ENCODE results near the gene NFIB.

The NFIB gene

DNA sequence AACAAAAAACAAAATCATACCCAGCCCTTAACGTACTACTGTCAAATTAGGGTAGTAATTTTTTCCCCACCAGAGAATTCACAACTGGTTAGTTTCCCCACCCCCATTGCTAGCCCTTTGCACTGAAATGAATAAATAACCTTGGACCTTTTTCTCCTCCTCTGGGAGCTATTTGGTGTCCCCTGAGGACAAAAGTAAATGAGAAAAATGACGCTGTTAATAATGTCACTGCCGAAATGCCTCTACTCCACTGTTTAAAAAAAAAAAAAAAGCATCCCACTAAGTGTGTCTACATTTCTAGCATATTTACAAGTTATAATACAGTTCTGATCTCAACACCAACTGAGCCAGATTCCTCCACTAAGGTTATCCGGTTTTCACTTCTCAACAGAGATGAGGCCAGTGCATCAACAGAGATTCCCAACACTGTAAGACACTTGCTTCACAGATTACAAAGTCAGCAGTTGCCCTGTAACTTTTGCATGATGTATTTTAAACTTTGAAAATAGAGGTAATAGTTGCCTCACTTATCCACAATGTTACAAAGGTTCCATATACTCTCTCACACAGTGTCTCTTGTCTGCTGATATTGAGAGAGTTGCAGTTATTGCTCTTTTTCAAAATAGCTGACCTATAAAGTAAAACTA, 5.1 kb upstream of the NFIB start:
- WGBS, 2 experiments (ENCODE audit: insufficient coverage in 2 of 2): 49 to 52% methylated on average over 2 of the region's 4 CpGs
- H3K27ac ChIP-seq (ENCODE audit: low read depth, low read length, severe bottlenecking): no peak overlapping the region
- no peaks in the 10 kb centered on the region for H3K9me3 ChIP-seq (ENCODE audit: control insufficient read depth, low read length)
- peaks cover 6% of the 10 kb centered on the region for H3K4me1 ChIP-seq (ENCODE audit: control insufficient read depth, insufficient read depth, low read length, poor library complexity, severe bottlenecking)
- H3K36me3 ChIP-seq (ENCODE audit: control insufficient read depth, insufficient read depth, low read length): no peaks in the 10 kb centered on the region
- H3K4me3 ChIP-seq (ENCODE audit: extremely low read depth, insufficient read depth, low read length, poor library complexity, severe bottlenecking): no peak overlapping the region

DNA sequence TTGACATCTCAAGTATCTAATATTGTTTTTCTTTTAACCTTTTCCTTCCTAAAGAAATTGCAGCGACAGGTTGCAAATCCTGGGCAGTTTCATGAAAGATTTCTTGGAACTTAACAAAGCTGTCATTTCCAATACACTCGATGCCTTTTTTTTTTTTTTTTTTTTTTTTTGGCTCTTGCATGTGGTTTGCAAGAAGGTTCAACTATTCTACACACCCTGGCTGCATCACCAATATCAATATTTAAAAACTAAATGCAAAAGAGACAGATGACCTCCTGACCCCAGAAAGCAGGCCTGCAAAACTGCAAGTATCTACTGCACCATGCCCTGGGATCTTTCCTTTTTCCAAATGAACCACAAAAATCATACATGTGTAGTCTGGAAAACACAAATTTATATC, 4.4 kb upstream of the NFIB start:
- Histone ChIP-seq H3K4me1 (ENCODE audit: control insufficient read depth, insufficient read depth, low read length, poor library complexity, severe bottlenecking) (peaks cover 6% of the 10 kb centered on the region), H3K36me3 (ENCODE audit: control insufficient read depth, insufficient read depth, low read length) (no peaks in the 10 kb centered on the region), H3K27ac (ENCODE audit: low read depth, low read length, severe bottlenecking) (no peak overlapping the region), H3K9me3 (ENCODE audit: control insufficient read depth, low read length) (no peaks in the 10 kb centered on the region), H3K4me3 (ENCODE audit: extremely low read depth, insufficient read depth, low read length, poor library complexity, severe bottlenecking) (no peak overlapping the region)
- WGBS, 2 experiments (ENCODE audit: insufficient coverage in 2 of 2): no CpG with 5 or more reads among the region's 2 CpGs

- Histone ChIP-seq H3K4me1 (ENCODE audit: control insufficient read depth, insufficient read depth, low read length, poor library complexity, severe bottlenecking) (peaks cover 6% of the 10 kb centered on the region), H3K27ac (ENCODE audit: low read depth, low read length, severe bottlenecking) (no peak overlapping the region), H3K36me3 (ENCODE audit: control insufficient read depth, insufficient read depth, low read length) (no peaks in the 10 kb centered on the region), H3K4me3 (ENCODE audit: extremely low read depth, insufficient read depth, low read length, poor library complexity, severe bottlenecking) (no peak overlapping the region), H3K9me3 (ENCODE audit: control insufficient read depth, low read length) (no peaks in the 10 kb centered on the region)
- 67 to 86% methylated on average over 1 to 2 of the region's 4 CpGs for WGBS, 2 experiments (ENCODE audit: insufficient coverage in 2 of 2)
Observed at GRCh38 chr9:14317667-14318320, 3.9 kb upstream of the NFIB start.

GRCh38 chr9:14316602-14317300, 2.8 kb upstream of the NFIB start:
- H3K4me1 ChIP-seq (ENCODE audit: control insufficient read depth, insufficient read depth, low read length, poor library complexity, severe bottlenecking): peaks cover 6% of the 10 kb centered on the region
- no peaks in the 10 kb centered on the region for H3K36me3 ChIP-seq (ENCODE audit: control insufficient read depth, insufficient read depth, low read length)
- WGBS, 2 experiments (ENCODE audit: insufficient coverage in 2 of 2): 15 to 16% methylated on average over 7 of the region's 8 CpGs
- no peak overlapping the region for H3K27ac ChIP-seq (ENCODE audit: low read depth, low read length, severe bottlenecking)
- no peak overlapping the region for H3K4me3 ChIP-seq (ENCODE audit: extremely low read depth, insufficient read depth, low read length, poor library complexity, severe bottlenecking)
- no peaks in the 10 kb centered on the region for H3K9me3 ChIP-seq (ENCODE audit: control insufficient read depth, low read length)

DNA sequence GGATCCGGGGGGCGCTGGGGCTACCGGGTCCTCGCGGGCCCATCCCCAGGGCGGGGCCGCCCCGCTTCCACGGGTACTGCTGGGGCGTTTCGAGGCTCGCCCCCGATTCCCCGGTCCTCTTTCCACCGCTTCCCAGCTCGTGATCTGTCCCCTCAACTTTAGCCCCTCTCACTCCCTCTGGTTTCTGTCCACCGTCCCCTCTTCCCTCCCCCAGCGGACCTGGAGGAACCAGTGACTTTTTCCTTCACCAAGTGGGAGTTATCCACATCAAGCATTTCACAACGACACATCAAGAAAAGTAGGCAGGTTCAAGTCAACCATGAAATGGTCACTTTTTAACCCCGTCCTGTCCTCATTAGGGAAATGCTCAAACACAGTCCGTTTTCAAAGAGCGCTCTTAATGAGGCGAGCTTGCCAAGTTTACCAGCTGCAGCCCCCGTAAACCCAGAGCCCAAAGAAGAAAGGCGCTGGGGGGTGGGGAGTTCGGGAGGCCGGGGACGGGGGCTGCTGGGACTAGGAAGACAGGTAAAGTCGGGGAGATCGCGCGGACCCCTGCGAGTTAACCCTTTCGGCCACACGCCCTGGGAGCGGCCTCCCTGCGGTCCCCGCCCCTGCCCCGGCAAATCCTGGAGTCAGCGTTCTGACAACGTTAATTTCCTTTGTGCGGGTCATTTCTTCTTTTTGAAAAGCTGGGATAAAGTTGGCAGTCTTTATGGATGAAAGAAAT, 2.1 kb upstream of the NFIB start:
- Histone ChIP-seq H3K4me3 (ENCODE audit: extremely low read depth, insufficient read depth, low read length, poor library complexity, severe bottlenecking) (peak overlapping the region; percentile 53), H3K4me1 (ENCODE audit: control insufficient read depth, insufficient read depth, low read length, poor library complexity, severe bottlenecking) (peaks cover 4% of the 10 kb centered on the region), H3K27ac (ENCODE audit: low read depth, low read length, severe bottlenecking) (no peak overlapping the region), H3K36me3 (ENCODE audit: control insufficient read depth, insufficient read depth, low read length) (no peaks in the 10 kb centered on the region), H3K9me3 (ENCODE audit: control insufficient read depth, low read length) (no peaks in the 10 kb centered on the region)
- WGBS, 2 experiments (ENCODE audit: insufficient coverage in 2 of 2): 1 to 2% methylated on average over 36 to 39 of the region's 42 CpGs

DNA sequence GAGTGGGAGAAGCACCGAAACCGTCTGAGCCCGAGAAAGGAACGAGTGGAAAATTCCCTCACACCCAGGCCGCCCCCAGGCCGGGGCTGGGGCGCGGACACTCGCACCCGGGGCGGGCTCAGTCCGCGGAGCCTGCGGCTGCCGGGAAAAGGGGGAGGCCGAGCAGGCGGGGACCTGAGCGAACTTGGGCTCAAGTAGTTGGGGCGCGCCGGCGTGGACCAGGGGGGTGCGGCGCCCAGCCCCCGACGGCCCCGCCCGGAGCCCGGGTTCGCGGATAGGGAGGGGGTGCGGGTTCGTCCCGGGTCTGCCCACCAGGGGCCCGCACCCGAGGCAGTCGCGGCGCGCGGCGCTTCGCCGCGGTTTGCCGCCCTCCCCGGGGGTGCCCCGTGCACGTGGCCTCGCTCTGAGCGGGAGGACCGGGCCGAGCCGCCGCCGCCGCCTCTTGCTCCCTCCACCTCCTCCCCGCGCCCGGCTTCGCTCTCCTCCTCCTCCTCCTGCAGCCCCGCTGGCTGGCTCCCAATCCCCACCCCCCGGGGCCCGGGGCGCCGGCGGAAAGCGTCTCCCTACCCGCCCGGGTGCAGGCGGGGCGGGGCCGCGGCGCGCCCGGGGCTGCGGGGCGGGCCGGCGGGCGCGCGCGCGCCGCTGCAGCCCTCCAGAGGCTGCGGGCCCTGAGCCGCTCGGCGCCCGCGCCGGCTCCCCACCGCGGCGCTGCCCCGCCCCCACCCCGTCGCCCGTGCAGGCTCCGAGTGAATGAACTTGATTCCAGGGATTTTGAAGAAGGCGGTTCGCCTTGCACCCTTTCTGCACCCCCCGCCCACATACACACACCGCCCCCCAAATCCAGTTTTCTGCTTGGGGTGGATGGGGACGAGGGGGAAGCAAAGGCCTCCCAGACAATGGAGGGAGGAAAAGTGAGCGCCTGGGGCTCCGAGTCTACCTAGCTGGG, 1.3 kb upstream of the NFIB start:
- Histone ChIP-seq H3K36me3 (ENCODE audit: control insufficient read depth, insufficient read depth, low read length) (no peaks in the 10 kb centered on the region), H3K9me3 (ENCODE audit: control insufficient read depth, low read length) (no peaks in the 10 kb centered on the region), H3K4me3 (ENCODE audit: extremely low read depth, insufficient read depth, low read length, poor library complexity, severe bottlenecking) (peak overlapping the region; percentile 53), H3K4me1 (ENCODE audit: control insufficient read depth, insufficient read depth, low read length, poor library complexity, severe bottlenecking) (peaks cover 1% of the 10 kb centered on the region), H3K27ac (ENCODE audit: low read depth, low read length, severe bottlenecking) (no peak overlapping the region)
- 0% methylated on average over 32 to 65 of the region's 109 CpGs for WGBS, 2 experiments (ENCODE audit: insufficient coverage in 2 of 2)

DNA sequence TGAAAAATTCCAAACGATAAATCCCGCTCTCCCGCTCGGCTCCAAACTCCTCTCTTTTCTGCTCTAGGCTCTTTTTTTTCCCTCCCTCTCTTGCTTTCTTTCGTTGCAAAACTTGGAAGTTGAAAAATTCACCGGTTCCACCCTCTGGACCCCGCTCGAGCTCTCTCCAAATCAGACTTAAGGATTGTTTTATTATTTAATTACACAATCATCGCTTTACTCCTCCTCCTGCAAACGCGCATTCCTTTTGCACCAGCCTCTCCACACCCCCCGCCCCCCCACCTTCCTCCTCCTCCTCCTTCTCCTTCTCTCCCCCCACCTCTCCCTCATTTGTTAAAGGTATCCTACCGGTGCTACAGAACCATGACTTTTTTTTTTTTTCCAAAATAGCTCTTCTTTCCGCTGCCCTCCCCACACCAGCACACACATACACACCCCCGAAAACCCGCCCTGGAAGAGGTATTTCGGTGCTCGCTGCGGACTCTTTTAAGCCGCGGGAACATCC, 535 bp upstream of the NFIB start:
- WGBS, 2 experiments (ENCODE audit: insufficient coverage in 2 of 2): 0% methylated on average over 10 to 14 of the region's 21 CpGs
- no peak overlapping the region for H3K27ac ChIP-seq (ENCODE audit: low read depth, low read length, severe bottlenecking)
- peak overlapping the region; percentile 53 for H3K4me3 ChIP-seq (ENCODE audit: extremely low read depth, insufficient read depth, low read length, poor library complexity, severe bottlenecking)
- no peaks in the 10 kb centered on the region for H3K9me3 ChIP-seq (ENCODE audit: control insufficient read depth, low read length)
- no peaks in the 10 kb centered on the region for H3K36me3 ChIP-seq (ENCODE audit: control insufficient read depth, insufficient read depth, low read length)
- peaks cover 3% of the 10 kb centered on the region for H3K4me1 ChIP-seq (ENCODE audit: control insufficient read depth, insufficient read depth, low read length, poor library complexity, severe bottlenecking)

DNA sequence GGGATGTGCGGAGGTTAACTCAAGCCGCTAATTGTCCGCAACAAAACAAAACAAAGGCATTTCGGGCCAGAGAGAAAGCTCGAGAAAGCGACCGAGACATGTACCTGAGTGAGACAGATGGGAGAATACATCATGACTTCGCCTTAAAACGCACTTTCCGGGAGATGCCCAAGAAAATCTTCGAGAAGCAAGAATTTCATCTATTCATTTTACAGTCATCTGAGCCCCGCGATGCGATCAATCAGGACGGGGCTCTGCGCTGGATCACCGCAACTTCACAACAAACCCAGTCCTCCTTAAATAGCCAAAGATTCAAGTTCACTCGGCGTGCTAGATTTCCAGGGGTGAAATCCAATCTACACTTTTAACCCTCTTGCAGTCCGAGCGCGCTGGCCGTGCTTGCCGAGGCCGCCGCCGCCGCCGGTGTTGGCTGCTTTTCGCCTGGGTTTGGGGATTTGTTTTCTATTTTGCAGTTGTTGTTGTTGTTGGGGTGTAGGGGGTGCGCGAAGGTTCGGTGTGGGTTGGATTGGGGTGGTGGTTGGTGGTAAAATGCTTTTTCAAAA, 482 bp downstream of the NFIB start:
- no peak overlapping the region for H3K27ac ChIP-seq (ENCODE audit: low read depth, low read length, severe bottlenecking)
- peaks cover 3% of the 10 kb centered on the region for H3K4me1 ChIP-seq (ENCODE audit: control insufficient read depth, insufficient read depth, low read length, poor library complexity, severe bottlenecking)
- H3K36me3 ChIP-seq (ENCODE audit: control insufficient read depth, insufficient read depth, low read length): no peaks in the 10 kb centered on the region
- H3K9me3 ChIP-seq (ENCODE audit: control insufficient read depth, low read length): no peaks in the 10 kb centered on the region
- peak overlapping the region; percentile 53 for H3K4me3 ChIP-seq (ENCODE audit: extremely low read depth, insufficient read depth, low read length, poor library complexity, severe bottlenecking)
- WGBS, 2 experiments (ENCODE audit: insufficient coverage in 2 of 2): 0% methylated on average over 14 to 30 of the region's 33 CpGs

GRCh38 chr9:14312719-14313377, 1.1 kb downstream of the NFIB start:
- Histone ChIP-seq H3K36me3 (ENCODE audit: control insufficient read depth, insufficient read depth, low read length) (no peaks in the 10 kb centered on the region), H3K4me1 (ENCODE audit: control insufficient read depth, insufficient read depth, low read length, poor library complexity, severe bottlenecking) (peaks cover 3% of the 10 kb centered on the region), H3K4me3 (ENCODE audit: extremely low read depth, insufficient read depth, low read length, poor library complexity, severe bottlenecking) (peak overlapping the region; percentile 53), H3K9me3 (ENCODE audit: control insufficient read depth, low read length) (no peaks in the 10 kb centered on the region), H3K27ac (ENCODE audit: low read depth, low read length, severe bottlenecking) (no peak overlapping the region)
- 0% methylated on average over 34 to 40 of the region's 56 CpGs for WGBS, 2 experiments (ENCODE audit: insufficient coverage in 2 of 2)

Data from mesodermal cell (in vitro differentiated cells).